ENCODE measurements around the gene DACT2. TPM values are rescaled to one million over a fixed set of nuclear protein-coding genes. Genes with fewer than 3 reads are reported as not detected.

DACT2 gene
- total and polyA plus RNA-seq, 9 of the 15 experiments (the other 6 are each of a cell fraction or from before 2014, with no cell fraction given), result not detected

GRCh38 chr6:168326294-168327261 lies 7.0 kb upstream of the DACT2 start (continued):
- TF ChIP-seq TFAP4 (CRISPR knock-in tag; IDR thresholded peaks at IDR 0.05; ENCODE audit: borderline replicate concordance) (no peak), ZNF408 (CRISPR knock-in tag; IDR thresholded peaks at IDR 0.05; ENCODE audit: low read depth) (no peak), POU5F1 (IDR thresholded peaks at IDR 0.05; ENCODE audit: borderline replicate concordance, low read depth, low read length, partially characterized antibody) (no peak), FIP1L1 (IDR thresholded peaks at IDR 0.05; ENCODE audit: low read depth, low read length, poor library complexity, severe bottlenecking) (no peak), ZC3H4 (CRISPR knock-in tag; IDR thresholded peaks at IDR 0.05; ENCODE audit: borderline replicate concordance) (no peak)

DNA sequence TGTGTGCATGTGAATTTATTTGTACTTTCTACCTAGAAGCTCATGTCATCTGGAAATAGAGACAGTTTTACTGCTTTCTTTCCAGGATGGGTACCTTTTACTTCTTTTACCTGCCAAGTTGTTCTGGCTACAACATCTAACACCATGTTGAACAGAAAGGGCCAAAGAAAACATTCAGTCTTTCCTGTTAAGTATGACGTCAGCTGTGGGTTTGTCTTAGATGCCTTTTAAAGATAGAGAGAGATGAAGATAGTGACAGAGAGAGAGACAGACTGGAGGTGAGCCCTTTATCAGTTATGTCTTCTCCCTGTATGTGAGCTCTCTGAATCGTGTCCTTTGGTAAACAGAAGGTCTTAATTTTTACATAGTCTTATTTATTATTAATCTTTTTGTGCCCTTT lies 3.4 kb upstream of the DACT2 start:
- Histone ChIP-seq H3K9ac (ENCODE audit: insufficient read depth in 1 of 2, low read depth in 2 of 2, low read length in 2 of 2) (no peak overlapping the region), H4K20me1 (replicated peaks; ENCODE audit: control insufficient read depth, insufficient read depth, low read length) (no peaks in the 10 kb centered on the region), H3K27ac (ENCODE audit: extremely low read depth, low read depth, low read length) (no peak overlapping the region), H2AFZ (ENCODE audit: low read depth, low read length) (no peak overlapping the region), H3K9me3 (replicated peaks; ENCODE audit: control insufficient read depth, insufficient read depth, low read depth, low read length) (no peaks in the 10 kb centered on the region), H3K79me2 (ENCODE audit: control insufficient read depth, insufficient read depth, low read length) (no peaks in the 10 kb centered on the region), H3K4me3 (no peak overlapping the region), H3K4me2 (ENCODE audit: insufficient read depth, low read length) (no peak overlapping the region), H3K27me3 (ENCODE audit: control insufficient read depth in 2 of 2, insufficient read depth in 2 of 2, low read length in 2 of 2) (peaks cover 13 to 21% of the 10 kb centered on the region in 2 experiments; a peak in 3 of 5 replicates), H3K36me3 (ENCODE audit: control insufficient read depth, insufficient read depth, low read length) (no peaks in the 10 kb centered on the region), H3K4me1 (replicated peaks in 1 of 2; ENCODE audit: control insufficient read depth in 2 of 2, insufficient read depth in 2 of 2, low read length in 2 of 2) (no peaks in the 10 kb centered on the region; a peak in 1 of 5 replicates), H3K9me1 (ENCODE audit: control insufficient read depth, insufficient read depth, low read length) (no peaks in the 10 kb centered on the region)
- intact Hi-C loops (cut with micrococcal nuclease) (no loop called here), in situ Hi-C loops (cut with MboI) (no loop called here)
- no peak for ATAC-seq
- 3% methylated on average over 2 of the region's 2 CpGs for WGBS (ENCODE audit: insufficient coverage, low coverage, missing lambda C conversion rate)
- POLR2A ChIA-PET, result no interaction called here
- no peak for FAIRE-seq
- no peak for DNase-seq (ENCODE audit: extremely low read depth in 1 of 4, low spot score in 3 of 4)
- CTCF ChIA-PET (ENCODE audit: low intra/inter-chr PET ratio), result no interaction called here
- BruUV-seq (replicated peaks), result no TSS peak
- TF ChIP-seq TAF15 (IDR thresholded peaks at IDR 0.05; ENCODE audit: low read depth, low read length) (no peak), ZNF146 (CRISPR knock-in tag; IDR thresholded peaks at IDR 0.05; ENCODE audit: unreplicated experiment) (no peak), ZFPM2 (CRISPR knock-in tag; IDR thresholded peaks at IDR 0.05) (no peak), STAG1 (CRISPR knock-in tag; IDR thresholded peaks at IDR 0.05; ENCODE audit: borderline replicate concordance) (no peak), ZNF79 (CRISPR knock-in tag; IDR thresholded peaks at IDR 0.05; ENCODE audit: low read depth) (no peak), MED1 (CRISPR knock-in tag; IDR thresholded peaks at IDR 0.05; ENCODE audit: borderline replicate concordance) (no peak), FUS (optimal IDR thresholded peaks at IDR 0.05; ENCODE audit: low read depth, low read length) (no peak), CHAMP1 (IDR thresholded peaks at IDR 0.05) (no peak), KAT7 (CRISPR knock-in tag; IDR thresholded peaks at IDR 0.05; ENCODE audit: borderline replicate concordance) (no peak), SNRNP70 (optimal IDR thresholded peaks at IDR 0.05; ENCODE audit: low read depth, low read length) (no peak), KDM4B (IDR thresholded peaks at IDR 0.05; ENCODE audit: borderline replicate concordance in 2 of 2, low read depth in 1 of 2) (no peak), SMARCA5 (IDR thresholded peaks at IDR 0.05) (no peak)
